GM23338 (cell line): ENCODE results near the gene PRC1. TPM values are rescaled to one million over a fixed set of nuclear protein-coding genes. Genes with fewer than 3 reads are reported as not detected.

ENCODE experiments used
- ATAC-seq: fragments of 200-7000 bp; cut with Tn5 transposase; 3 replicates; pipeline ENCODE4 v1.9.1; 2020
- DNase-seq: peaks from one replicate; pipeline ENCODE4 v3.0.0-alpha.2; 2015; ENCODE audit warnings: low spot score
- H2AFZ ChIP-seq: fragments of 200-600 bp; sonication (generic); 2 replicates; pipeline ENCODE4 v1.8.0; 2016; ENCODE audit warnings: antibody characterized with exemption, mild to moderate bottlenecking, moderate library complexity
- H3F3A ChIP-seq: fragments of 200-600 bp; sonication (generic); replicated peaks from 2 replicates; pipeline ENCODE4 v1.8.0; 2017; ENCODE audit warnings: antibody characterized with exemption, mixed run types, low read depth
- H3K27ac ChIP-seq: fragments of 200-600 bp; sonication (generic); 2 replicates; pipeline ENCODE4 v1.6.1; 2016; ENCODE audit warnings: low read depth
- H3K27me3 ChIP-seq: fragments of 200-600 bp; sonication (generic); 2 replicates; pipeline ENCODE4 v1.8.0; 2016; ENCODE audit warnings: mild to moderate bottlenecking, mixed run types, moderate library complexity; ENCODE audit not compliant: insufficient read depth
- H3K36me3 ChIP-seq: fragments of 200-600 bp; sonication (generic); 2 replicates; pipeline ENCODE4 v1.8.0; 2016; ENCODE audit warnings: mild to moderate bottlenecking; ENCODE audit not compliant: insufficient read depth
- H3K4me1 ChIP-seq: fragments of 200-600 bp; sonication (generic); 2 replicates; pipeline ENCODE4 v1.8.0; 2016; ENCODE audit warnings: mild to moderate bottlenecking, moderate library complexity; ENCODE audit not compliant: insufficient read depth
- H3K4me2 ChIP-seq: fragments of 200-600 bp; sonication (generic); 2 replicates; pipeline ENCODE4 v1.7.1; 2017; ENCODE audit warnings: mixed run types
- H3K4me3 ChIP-seq: fragments of 200-600 bp; sonication (generic); 2 replicates; pipeline ENCODE4 v1.6.1; 2016; ENCODE audit warnings: mixed run types
- H3K79me2 ChIP-seq: fragments of 200-600 bp; sonication (generic); replicated peaks from 2 replicates; pipeline ENCODE4 v1.8.0; 2017; ENCODE audit warnings: mild to moderate bottlenecking; ENCODE audit not compliant: insufficient read depth
- H3K9me2 ChIP-seq: fragments of 200-600 bp; sonication (generic); 2 replicates; pipeline ENCODE4 v1.8.0; 2017; ENCODE audit not compliant: insufficient read depth
- H4K20me1 ChIP-seq: fragments of 200-600 bp; sonication (generic); replicated peaks from 2 replicates; pipeline ENCODE4 v1.8.0; 2017; ENCODE audit warnings: mild to moderate bottlenecking; ENCODE audit not compliant: insufficient read depth
- H3K27ac Mint-ChIP-seq: 2 replicates; pipeline ENCODE4 v1.8.0; 2020; ENCODE audit warnings: inconsistent platforms, mild to moderate bottlenecking, moderate library complexity, mixed read lengths
- H3K27me3 Mint-ChIP-seq: 3 replicates; pipeline ENCODE4 v1.8.0; 2022; ENCODE audit warnings: low read depth, mild to moderate bottlenecking, moderate library complexity, mixed read lengths, inconsistent platforms; ENCODE audit not compliant: insufficient read depth, poor library complexity
- H3K36me3 Mint-ChIP-seq: 3 replicates; pipeline ENCODE4 v1.8.0; 2021; ENCODE audit warnings: low read depth, mild to moderate bottlenecking, inconsistent platforms, moderate library complexity, mixed read lengths
- H3K4me1 Mint-ChIP-seq: 3 replicates; pipeline ENCODE4 v1.8.0; 2020; ENCODE audit warnings: mild to moderate bottlenecking, inconsistent platforms, mixed read lengths
- H3K4me3 Mint-ChIP-seq: 3 replicates; pipeline ENCODE4 v1.8.0; 2021; ENCODE audit warnings: moderate library complexity, mild to moderate bottlenecking, inconsistent platforms, mixed read lengths
- H3K9me3 Mint-ChIP-seq: 3 replicates; pipeline ENCODE4 v1.8.0; 2020; ENCODE audit warnings: moderate library complexity, mild to moderate bottlenecking, inconsistent platforms, mixed read lengths
- CREB1 ChIP-seq: fragments of 250-450 bp; sonication (Bioruptor Pico); IDR thresholded peaks from 2 replicates; pipeline ENCODE4 v1.5.0; 2020; ENCODE audit warnings: low read depth, mild to moderate bottlenecking, moderate library complexity
- CTCF ChIP-seq, 2 experiments: fragments of 200-600 bp in 1 of 2; sonication (generic) in 1 of 2; conservative IDR thresholded peaks; 2 replicates each; pipeline versions ENCODE4 v1.5.1 to v1.6.1; 2016 to 2017; ENCODE audit warnings: antibody characterized with exemption in 2 of 2, low read depth in 2 of 2, mild to moderate bottlenecking in 2 of 2, moderate library complexity in 1 of 2
- ETS1 ChIP-seq: IDR thresholded peaks from 2 replicates; pipeline ENCODE4 v1.6.1; 2016; ENCODE audit warnings: antibody characterized with exemption
- EZH2 ChIP-seq: fragments of 200-600 bp; sonication (generic); IDR thresholded peaks from one replicate; pipeline ENCODE4 v1.8.0; 2017; ENCODE audit warnings: antibody characterized with exemption, mild to moderate bottlenecking, low read depth; ENCODE audit not compliant: unreplicated experiment
- EZH2phosphoT487 ChIP-seq: fragments of 200-600 bp; sonication (generic); IDR thresholded peaks from one replicate; pipeline ENCODE4 v1.8.1; 2018; ENCODE audit warnings: antibody characterized with exemption; ENCODE audit not compliant: unreplicated experiment
- JUNB ChIP-seq: IDR thresholded peaks from one replicate; pipeline ENCODE4 v1.6.1; 2016; ENCODE audit warnings: antibody characterized with exemption; ENCODE audit not compliant: unreplicated experiment
- NANOG ChIP-seq: IDR thresholded peaks from 2 replicates; pipeline ENCODE4 v1.6.1; 2016; ENCODE audit warnings: antibody characterized with exemption, borderline replicate concordance
- POLR2AphosphoS5 ChIP-seq: IDR thresholded peaks from 2 replicates; pipeline ENCODE4 v1.6.1; 2016; ENCODE audit warnings: antibody characterized with exemption, low read depth
- REST ChIP-seq: IDR thresholded peaks from one replicate; pipeline ENCODE4 v1.6.1; 2018; ENCODE audit warnings: antibody characterized with exemption; ENCODE audit not compliant: unreplicated experiment
- STAT1 ChIP-seq: IDR thresholded peaks from one replicate; pipeline ENCODE4 v1.6.1; 2016; ENCODE audit warnings: antibody characterized with exemption; ENCODE audit not compliant: unreplicated experiment
- ZNF114 ChIP-seq: fragments of 250-450 bp; sonication (Bioruptor Pico); IDR thresholded peaks from 2 replicates; pipeline ENCODE4 v1.5.0; 2020; ENCODE audit warnings: mild to moderate bottlenecking, moderate library complexity
- ZNF331 ChIP-seq: fragments of 250-450 bp; sonication (Bioruptor Pico); IDR thresholded peaks from 2 replicates; pipeline ENCODE4 v1.5.0; 2020; ENCODE audit warnings: low read depth, mild to moderate bottlenecking, moderate library complexity
- ZNF462 ChIP-seq: fragments of 250-450 bp; sonication (Bioruptor Pico); IDR thresholded peaks from 2 replicates; pipeline ENCODE4 v1.5.0; 2020; ENCODE audit warnings: mild to moderate bottlenecking, moderate library complexity
- polyA plus RNA-seq: library from polyadenylated mRNA; unstranded; fragments of >200 nt; fragmentation: Nextera tagmentation; extraction: Ambion mirVana; gene quantifications from 2 replicates; pipeline ENCODE4 v1.2.1, GENCODE V29; 2016
- total RNA-seq: library from RNA; depleted of rRNA; stranded (reverse); fragments of >200 nt; shearing (Covaris generic); gene quantifications from 2 replicates; pipeline ENCODE4 v1.2.3, GENCODE V29; 2014

The PRC1 gene
- total and polyA plus RNA-seq, 2 experiments from 2014 or later = 102 to 150 TPM

GRCh38 chr15:90990446-90990845, 3.9 kb downstream of the PRC1 start:
- Histone ChIP-seq H3K4me2 (no peak overlapping the region), H2AFZ (no peak overlapping the region), H3K27ac (no peak overlapping the region), H3K36me3 (no peaks in the 10 kb centered on the region), H3K9me2 (no peaks in the 10 kb centered on the region), H3K79me2 (peaks cover 88% of the 10 kb centered on the region), H3F3A (no peaks in the 10 kb centered on the region; the same call in 1 of the 2 replicates), H3K4me1 (peaks cover 21% of the 10 kb centered on the region), H4K20me1 (peaks cover 60% of the 10 kb centered on the region), H3K4me3 (no peak overlapping the region), H3K27me3 (no peaks in the 10 kb centered on the region)
- H3K36me3 Mint-ChIP-seq = peaks cover 6% of the 10 kb centered on the region; the same call in 2 of the 3 replicates
- H3K27ac Mint-ChIP-seq = no peak overlapping the region
- ATAC-seq = no peak
- H3K27me3 Mint-ChIP-seq = peaks cover 8% of the 10 kb centered on the region
- H3K4me1 Mint-ChIP-seq = peaks cover 24% of the 10 kb centered on the region
- no peak for DNase-seq
- H3K4me3 Mint-ChIP-seq = no peak overlapping the region
- H3K9me3 Mint-ChIP-seq = no peaks in the 10 kb centered on the region; the same call in 2 of the 3 replicates
- TF ChIP-seq ZNF462 (CRISPR knock-in tag) (no peak), CREB1 (CRISPR knock-in tag) (no peak), STAT1 (no peak), JUNB (no peak), CTCF (conservative IDR thresholded peaks at IDR 0.05; ENCODE audit: low read depth in 2 of 2) (no peak), ETS1 (no peak), POLR2AphosphoS5 (no peak), REST (no peak), EZH2 (no peak), EZH2phosphoT487 (no peak), NANOG (no peak), ZNF114 (CRISPR knock-in tag) (no peak), ZNF331 (CRISPR knock-in tag) (no peak)
